Adrenal gland (tissue), 12 donors: ENCODE measurements around the gene RYK. TPM values are rescaled to one million over a fixed set of nuclear protein-coding genes. Genes with fewer than 3 reads are reported as not detected.

Experiments used
- DNase-seq, 7 donors: peaks; one replicate each; pipeline ENCODE4 v3.0.0-alpha.2; 2019 to 2020
- H3K27ac ChIP-seq, 5 donors: fragments of 200-600 bp; sonication (generic) in 4 of 5; 1 replicate in 3 of 5; 2 replicates in 2 of 5; pipeline versions ENCODE4 v1.5.1 to v1.8.0; 2016 to 2020; ENCODE audit warnings: mild to moderate bottlenecking in 1 of 5
- H3K27me3 ChIP-seq: fragments of 200-600 bp; 2 replicates; pipeline ENCODE4 v1.8.0; 2021
- H3K36me3 ChIP-seq, 2 donors: fragments of 200-600 bp; replicated peaks in 1 of 2; 1 replicate in 1 of 2; 2 replicates in 1 of 2; pipeline versions ENCODE4 v1.5.1 to v1.8.0; 2018 to 2022
- H3K4me1 ChIP-seq, 2 donors: fragments of 200-600 bp; replicated peaks in 1 of 2; 1 replicate in 1 of 2; 2 replicates in 1 of 2; pipeline versions ENCODE4 v1.5.1 to v1.8.0; 2018 to 2021
- H3K4me3 ChIP-seq, 4 donors: fragments of 200-600 bp; sonication (generic) in 3 of 4; one replicate each; pipeline ENCODE4 v1.5.1; 2016 to 2018
- H3K9me3 ChIP-seq, 3 donors: fragments of 200-600 bp; sonication (generic) in 1 of 3; replicated peaks in 1 of 3; 1 replicate in 2 of 3; 2 replicates in 1 of 3; pipeline versions ENCODE4 v1.5.1 to v1.8.0; 2016 to 2021
- POLR2A ChIP-seq, 2 donors: fragments of 450-650 bp; IDR thresholded peaks; one replicate each; pipeline ENCODE4 v1.6.1; 2017; ENCODE audit warnings: antibody characterized with exemption in 2 of 2, mild to moderate bottlenecking in 2 of 2, moderate library complexity in 1 of 2
- WGBS, 4 donors: extraction: QIAGEN DNeasy Blood & Tissue Kit in 2 of 4; methylation state at CpG; one replicate each; pipeline versions ENCODE4 v1.1.5 to v1.1.7; 2013 to 2017; 5-methylcytosine and 5-hydroxymethylcytosine counted together
- intact Hi-C, 2 donors: fragments of 100-400 bp; cut with DNase I; formaldehyde crosslinking; loops; one replicate each; pipeline versions ENCODE4 v1.14.1 to v1.15.0; 2022 to 2023
- polyA plus RNA-seq, 3 donors: library from polyadenylated mRNA; stranded (reverse); fragments of 200-250 nt in 2 of 3; fragments of 350-450 nt in 1 of 3; fragmentation: Illumina TruSeq in 1 of 3; extraction: RNeasy Lipid Tissue Mini Kit (QIAGEN cat#74804) in 1 of 3; gene quantifications; one replicate each; pipeline ENCODE4 v1.2.3, GENCODE V29; 2013 to 2014
- total RNA-seq, 9 donors: library from RNA; depleted of rRNA in 4 of 9; stranded (reverse); fragments of >200 nt in 4 of 9; fragments of 120-200 nt in 1 of 9; fragmentation: NEBNext Ultra II Directional in 1 of 9; extraction: Animal tissue kit (Norgen Biotek cat#: 25700) in 1 of 9; gene quantifications; one replicate each; pipeline versions ENCODE4 v1.1.0 to v1.2.4, GENCODE V29; 2013 to 2023
- TF ChIP-seq, protein P1 (sequence below), 6 experiments: fragments of 450-650 bp in 4 of 6; fragments of 200-600 bp in 2 of 6; sonication (generic) in 1 of 6; IDR thresholded peaks; 1 replicate in 5 of 6; 2 replicates in 1 of 6; pipeline versions ENCODE4 v1.5.1 to v1.8.0; 2016 to 2021; ENCODE audit warnings: antibody characterized with exemption in 6 of 6, mild to moderate bottlenecking in 2 of 6, moderate library complexity in 1 of 6
- donor health status: healthy with polysubstance abuse.
- donor health status: Bipolar disorder and iron deficiency.
- donor health status: DM: yes; HTN: yes; CAD: no.
- donor health status: DM: no; HTN: no; CAD: no.
- donor health status: DM: no; HTN: no; CAD: no.
- donor health status: DM: yes; HTN: yes; CAD: no.

Gene RYK
- total and polyA plus RNA-seq, 12 donors, result 27.7 to 74.4 (median 42.1) TPM

DNA sequence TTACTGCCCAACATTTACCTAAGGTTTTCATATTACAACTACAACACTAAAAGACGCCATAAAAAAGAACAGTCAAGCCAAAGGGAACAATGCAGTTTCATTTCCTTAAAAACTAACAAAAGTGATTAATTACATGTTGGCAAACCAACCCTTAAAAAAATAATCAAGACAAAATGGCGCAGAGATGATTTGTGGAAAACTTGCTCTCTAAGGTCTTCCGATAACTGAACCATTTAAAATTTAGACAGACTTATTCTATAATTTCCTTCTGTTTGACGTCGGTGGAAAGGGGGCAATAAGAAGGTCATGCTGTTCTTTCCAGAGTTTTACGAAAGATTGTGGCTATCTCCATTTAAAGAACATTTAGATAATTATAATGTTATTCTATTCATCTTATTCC is 87.6 kb downstream of the RYK start:
- Histone ChIP-seq H3K36me3 (peaks cover 0 to 10% of the 10 kb centered on the region in 2 donors), H3K27ac (peak overlapping the region in 1 of 5 donors; percentile 0), H3K4me1 (peaks cover 0 to 6% of the 10 kb centered on the region in 2 donors), H3K4me3 (no peak overlapping the region), H3K9me3 (no peaks in the 10 kb centered on the region), H3K27me3 (no peaks in the 10 kb centered on the region)
- 62 to 67% (median 64%) methylated on average over 6 of the region's 6 CpGs for WGBS, 4 donors
- no peak for DNase-seq
- TF ChIP-seq, protein P1, sequence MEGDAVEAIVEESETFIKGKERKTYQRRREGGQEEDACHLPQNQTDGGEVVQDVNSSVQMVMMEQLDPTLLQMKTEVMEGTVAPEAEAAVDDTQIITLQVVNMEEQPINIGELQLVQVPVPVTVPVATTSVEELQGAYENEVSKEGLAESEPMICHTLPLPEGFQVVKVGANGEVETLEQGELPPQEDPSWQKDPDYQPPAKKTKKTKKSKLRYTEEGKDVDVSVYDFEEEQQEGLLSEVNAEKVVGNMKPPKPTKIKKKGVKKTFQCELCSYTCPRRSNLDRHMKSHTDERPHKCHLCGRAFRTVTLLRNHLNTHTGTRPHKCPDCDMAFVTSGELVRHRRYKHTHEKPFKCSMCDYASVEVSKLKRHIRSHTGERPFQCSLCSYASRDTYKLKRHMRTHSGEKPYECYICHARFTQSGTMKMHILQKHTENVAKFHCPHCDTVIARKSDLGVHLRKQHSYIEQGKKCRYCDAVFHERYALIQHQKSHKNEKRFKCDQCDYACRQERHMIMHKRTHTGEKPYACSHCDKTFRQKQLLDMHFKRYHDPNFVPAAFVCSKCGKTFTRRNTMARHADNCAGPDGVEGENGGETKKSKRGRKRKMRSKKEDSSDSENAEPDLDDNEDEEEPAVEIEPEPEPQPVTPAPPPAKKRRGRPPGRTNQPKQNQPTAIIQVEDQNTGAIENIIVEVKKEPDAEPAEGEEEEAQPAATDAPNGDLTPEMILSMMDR (IDR thresholded peaks at IDR 0.05), result no peak
- TF ChIP-seq POLR2A (IDR thresholded peaks at IDR 0.05), result no peak
- intact Hi-C loops, result no loop called here

DNA sequence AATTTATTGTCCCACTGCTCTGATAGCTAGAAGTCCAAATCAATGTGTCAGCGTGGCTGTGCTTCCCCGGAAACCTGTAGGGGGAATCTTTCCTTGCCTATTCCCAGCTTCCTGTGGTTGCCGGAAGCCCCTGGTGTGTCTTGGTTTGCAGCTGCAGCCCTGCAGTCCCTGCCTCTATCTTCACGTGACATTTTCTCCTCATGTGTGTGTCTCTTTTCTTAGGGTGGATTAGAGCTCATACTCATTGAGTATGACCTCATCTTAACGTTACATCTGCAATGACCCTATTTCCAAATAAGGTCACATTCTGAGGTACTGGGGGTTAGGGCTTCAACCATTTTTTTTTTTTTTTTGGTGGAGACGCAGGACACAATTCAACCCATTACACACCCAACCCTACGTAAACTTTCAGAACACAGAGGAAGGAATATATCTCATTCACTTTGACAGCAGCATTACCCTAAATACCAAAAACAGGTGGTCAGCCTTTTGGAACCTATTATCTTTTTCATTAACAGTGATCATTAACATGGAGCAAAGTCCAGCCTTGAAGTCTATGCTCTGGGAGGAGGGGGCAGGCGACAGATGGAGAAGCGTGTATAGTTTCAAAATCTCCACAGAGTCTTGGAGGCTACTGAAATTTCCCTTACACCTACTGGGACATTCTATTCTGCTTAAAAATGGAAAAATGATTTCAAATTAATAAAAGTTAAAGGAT is 88.6 kb downstream of the RYK start:
- intact Hi-C loops, result no loop called here
- H3K27me3 ChIP-seq, result no peaks in the 10 kb centered on the region
- WGBS, 4 donors, result 90 to 94% (median 93%) methylated on average over 9 of the region's 9 CpGs
- H3K27ac ChIP-seq, result peak overlapping the region in 1 of 5 donors; percentile 0
- H3K36me3 ChIP-seq, result peaks cover 0 to 10% of the 10 kb centered on the region in 2 donors
- TF ChIP-seq, protein P1 (IDR thresholded peaks at IDR 0.05), result no peak
- no peak for TF ChIP-seq POLR2A (IDR thresholded peaks at IDR 0.05)
- peaks cover 0 to 6% of the 10 kb centered on the region in 2 donors for H3K4me1 ChIP-seq
- no peak for DNase-seq
- no peaks in the 10 kb centered on the region for H3K9me3 ChIP-seq
- no peak overlapping the region for H3K4me3 ChIP-seq

DNA sequence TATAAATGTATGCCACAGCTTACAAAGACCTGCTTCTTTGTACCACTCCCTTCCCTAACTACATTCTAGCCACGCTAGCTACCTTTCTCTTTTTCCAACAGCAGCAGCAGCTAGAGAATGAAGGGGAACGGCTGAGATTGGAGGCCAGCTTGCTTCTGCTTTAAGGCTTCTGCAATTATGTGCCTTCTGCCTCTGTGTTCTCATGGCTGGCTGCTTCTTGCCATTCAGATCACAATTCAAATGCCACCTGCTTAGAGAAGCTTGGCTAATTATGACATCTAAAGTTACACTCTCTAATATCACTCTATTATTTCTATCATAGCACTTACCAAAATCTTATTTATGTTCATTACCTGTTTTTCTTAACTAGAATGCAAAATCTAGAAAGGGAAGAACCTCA is 95.2 kb downstream of the RYK start:
- no peak for DNase-seq
- H3K4me1 ChIP-seq, result no peaks in the 10 kb centered on the region
- H3K9me3 ChIP-seq, result no peaks in the 10 kb centered on the region
- no peak for TF ChIP-seq POLR2A (IDR thresholded peaks at IDR 0.05)
- TF ChIP-seq, protein P1 (IDR thresholded peaks at IDR 0.05), result no peak
- WGBS, 4 donors, result 68 to 77% (median 72%) methylated on average over 2 of the region's 2 CpGs
- H3K27ac ChIP-seq, result no peak overlapping the region
- no peaks in the 10 kb centered on the region for H3K27me3 ChIP-seq
- no peak overlapping the region for H3K4me3 ChIP-seq
- intact Hi-C loops, result no loop called here
- peaks cover 0 to 16% of the 10 kb centered on the region in 2 donors for H3K36me3 ChIP-seq

DNA sequence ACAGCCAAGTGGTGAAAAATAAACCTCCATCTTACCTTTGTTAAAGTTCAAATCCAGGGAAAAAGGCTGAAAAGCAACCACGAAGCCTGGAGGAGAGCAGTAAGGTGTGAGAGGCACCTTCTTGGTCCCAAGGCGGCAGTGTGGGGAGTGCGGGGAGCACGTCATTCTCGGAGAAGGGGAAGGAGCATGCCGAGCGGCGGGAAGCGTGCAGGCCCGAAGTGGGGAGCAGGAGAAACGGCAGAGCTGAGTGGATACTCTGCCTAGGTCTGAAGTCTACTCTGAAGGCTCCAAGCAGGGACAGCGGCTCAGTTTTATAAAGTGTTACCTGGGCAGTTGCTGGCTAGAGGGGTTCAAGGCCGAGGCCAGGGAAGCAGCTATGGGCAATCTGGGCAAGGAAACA is 96.9 kb downstream of the RYK start:
- Histone ChIP-seq H3K9me3 (no peaks in the 10 kb centered on the region), H3K4me1 (no peaks in the 10 kb centered on the region), H3K27me3 (no peaks in the 10 kb centered on the region), H3K4me3 (no peak overlapping the region), H3K27ac (no peak overlapping the region), H3K36me3 (peaks cover 0 to 10% of the 10 kb centered on the region in 2 donors)
- TF ChIP-seq, protein P1 (IDR thresholded peaks at IDR 0.05), result no peak
- no peak for TF ChIP-seq POLR2A (IDR thresholded peaks at IDR 0.05)
- intact Hi-C loops, result no loop called here
- no peak for DNase-seq
- WGBS, 4 donors, result 95 to 97% (median 96%) methylated on average over 13 of the region's 13 CpGs
